Kidney (tissue), 14 donors: ENCODE results near the gene NIN. TPM values are rescaled to one million over a fixed set of nuclear protein-coding genes. Genes with fewer than 3 reads are reported as not detected.

Source experiments
- DNase-seq, 5 donors: peaks; one replicate each; pipeline ENCODE4 v3.0.0-alpha.2; 2013 to 2020
- FAIRE-seq: peaks from 2 replicates; lab custom pipeline; 2012; peaks lifted over from hg19 to GRCh38; lab: Jason Lieb, UNC
- H3K27ac ChIP-seq, 2 donors: one replicate each; pipeline ENCODE4 v1.7.0; 2013; ENCODE audit warnings: low read depth in 2 of 2, low read length in 2 of 2, inconsistent platforms in 1 of 2
- H3K27me3 ChIP-seq: one replicate; pipeline ENCODE4 v1.7.1; 2013; ENCODE audit warnings: low read length, inconsistent platforms; ENCODE audit not compliant: control insufficient read depth, insufficient read depth
- H3K36me3 ChIP-seq, 3 donors: one replicate each; pipeline versions ENCODE4 v1.7.0 to v1.7.1; 2013; ENCODE audit warnings: low read length in 3 of 3, control low read depth in 1 of 3, inconsistent platforms in 1 of 3; ENCODE audit not compliant: insufficient read depth in 3 of 3, control insufficient read depth in 2 of 3
- H3K4me1 ChIP-seq, 3 donors: one replicate each; pipeline versions ENCODE4 v1.7.0 to v1.7.1; 2013; ENCODE audit warnings: low read length in 3 of 3, inconsistent platforms in 1 of 3, low read depth in 1 of 3; ENCODE audit not compliant: control insufficient read depth in 2 of 3, insufficient read depth in 2 of 3
- H3K4me3 ChIP-seq, 3 donors: one replicate each; pipeline versions ENCODE4 v1.7.0 to v1.8.1; 2013; ENCODE audit warnings: low read length in 3 of 3, control low read depth in 1 of 3, inconsistent platforms in 1 of 3
- H3K9ac ChIP-seq, 3 donors: one replicate each; pipeline versions ENCODE4 v1.7.0 to v1.7.1; 2013; ENCODE audit warnings: low read length in 3 of 3, control low read depth in 1 of 3, inconsistent platforms in 1 of 3
- H3K9me3 ChIP-seq, 3 donors: one replicate each; pipeline versions ENCODE4 v1.7.0 to v1.7.1; 2013; ENCODE audit warnings: low read length in 3 of 3, control low read depth in 1 of 3, inconsistent platforms in 1 of 3; ENCODE audit not compliant: control insufficient read depth in 2 of 3, insufficient read depth in 1 of 3
- CTCF ChIP-seq: IDR thresholded peaks from 3 replicates; pipeline ENCODE4 v1.5.1; 2012; ENCODE audit warnings: mild to moderate bottlenecking, moderate library complexity, borderline replicate concordance; ENCODE audit not compliant: insufficient read depth; ENCODE audit errors: extremely low read depth
- intact Hi-C: fragments of 100-400 bp; cut with DNase I; formaldehyde crosslinking; loops from one replicate; pipeline ENCODE4 v1.11.1; 2022
- polyA plus RNA-seq: library from polyadenylated mRNA; stranded (reverse); fragments of 350-450 nt; fragmentation: Illumina TruSeq; extraction: RNeasy Lipid Tissue Mini Kit (QIAGEN cat#74804); gene quantifications from one replicate; pipeline ENCODE4 v1.2.3, GENCODE V29; 2014; ENCODE audit warnings: low read depth, low replicate concordance; ENCODE audit not compliant: insufficient read depth
- total RNA-seq: library from RNA; stranded (reverse); fragmentation: NEBNext Ultra II Directional; extraction: Animal tissue kit (Norgen Biotek cat#: 25700); gene quantifications from one replicate; pipeline ENCODE4 v1.2.1, GENCODE V29; 2021
- donor health status: control.
- donor health status: control.
- donor health status: control.
- donor health status: control.
- donor health status: control.
- donor health status: DM: yes; HTN: yes; CAD: no.
- donor health status: Normal renal cell carcinoma (clear cell type).

NIN gene
- total and polyA plus RNA-seq, 2 donors from 2014 or later: 3.6 to 40.0 TPM

DNA sequence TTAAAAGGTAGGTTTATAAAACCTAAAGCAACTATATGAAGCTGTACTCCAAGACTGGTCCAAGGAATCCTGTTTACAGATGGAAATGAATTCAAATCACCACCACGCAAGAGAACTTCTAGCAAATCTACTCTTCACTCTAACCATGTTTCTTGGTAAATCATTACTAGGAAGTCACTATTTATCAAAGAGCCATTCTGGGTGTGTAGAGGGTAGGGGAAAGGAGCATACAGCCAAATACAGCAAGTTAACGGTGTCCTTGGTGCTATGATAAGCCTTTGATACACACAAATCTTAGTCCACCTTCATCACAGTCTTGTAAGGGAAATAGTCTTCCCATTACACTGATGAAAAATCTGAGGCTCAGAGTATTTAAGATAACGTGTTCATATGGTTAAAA lies 16.8 kb downstream of the NIN start:
- Histone ChIP-seq H3K27ac (no peak overlapping the region), H3K36me3 (no peaks in the 10 kb centered on the region), H3K27me3 (no peaks in the 10 kb centered on the region), H3K9ac (no peak overlapping the region), H3K9me3 (no peaks in the 10 kb centered on the region), H3K4me3 (no peak overlapping the region), H3K4me1 (peaks cover 0 to 4% (median 0%) of the 10 kb centered on the region in 3 donors)
- FAIRE-seq: no peak
- intact Hi-C loops: no loop called here
- DNase-seq: no peak
- no peak for TF ChIP-seq CTCF

- no peak for FAIRE-seq
- no peaks in the 10 kb centered on the region for H3K36me3 ChIP-seq
- no peak overlapping the region for H3K27ac ChIP-seq
- TF ChIP-seq CTCF: no peak
- no peak overlapping the region for H3K4me3 ChIP-seq
- no peak overlapping the region for H3K9ac ChIP-seq
- H3K9me3 ChIP-seq: no peaks in the 10 kb centered on the region
- no peaks in the 10 kb centered on the region for H3K27me3 ChIP-seq
- peaks cover 0 to 4% (median 0%) of the 10 kb centered on the region in 3 donors for H3K4me1 ChIP-seq
- peak in 1 of 5 donors; percentile 31 for DNase-seq
- intact Hi-C loops: no loop called here
Observed at GRCh38 chr14:50813544-50813863, 17.5 kb downstream of the NIN start.

- no peak overlapping the region for H3K4me3 ChIP-seq
- no peak overlapping the region for H3K27ac ChIP-seq
- no peaks in the 10 kb centered on the region for H3K36me3 ChIP-seq
- intact Hi-C loops: no loop called here
- FAIRE-seq (no peak), DNase-seq (no peak)
- peaks cover 0 to 4% (median 0%) of the 10 kb centered on the region in 3 donors for H3K4me1 ChIP-seq
- no peaks in the 10 kb centered on the region for H3K27me3 ChIP-seq
- no peak overlapping the region for H3K9ac ChIP-seq
- no peaks in the 10 kb centered on the region for H3K9me3 ChIP-seq
- TF ChIP-seq CTCF: no peak
Observed at GRCh38 chr14:50812856-50813543, 18.0 kb downstream of the NIN start.

GRCh38 chr14:50812180-50812579 lies 18.8 kb downstream of the NIN start:
- H3K36me3 ChIP-seq: no peaks in the 10 kb centered on the region
- H3K4me3 ChIP-seq: no peak overlapping the region
- peaks cover 0 to 4% (median 0%) of the 10 kb centered on the region in 3 donors for H3K4me1 ChIP-seq
- FAIRE-seq: no peak
- H3K27ac ChIP-seq: no peak overlapping the region
- H3K9ac ChIP-seq: no peak overlapping the region
- intact Hi-C loops: no loop called here
- no peak for TF ChIP-seq CTCF
- no peaks in the 10 kb centered on the region for H3K9me3 ChIP-seq
- no peak for DNase-seq
- H3K27me3 ChIP-seq: no peaks in the 10 kb centered on the region
